ENCODE measurements around the gene IFI35. TPM values are rescaled to one million over a fixed set of nuclear protein-coding genes. Genes with fewer than 3 reads are reported as not detected.

The IFI35 gene
- total and polyA plus RNA-seq, 9 of the 15 experiments (the other 6 are each of a cell fraction or from before 2014, with no cell fraction given), result 4.4 to 13.1 (median 10.2) TPM

- peak; percentile 22; the same call in 1 of the 2 replicates for TF ChIP-seq HMBOX1 (IDR thresholded peaks at IDR 0.05)
- peak; percentile 63; the same call in 1 of the 2 replicates for TF ChIP-seq SUPT5H (IDR thresholded peaks at IDR 0.05)
- no peak for TF ChIP-seq RUNX1 (IDR thresholded peaks at IDR 0.05; ENCODE audit: low read depth)
- TF ChIP-seq NCOA2 (IDR thresholded peaks at IDR 0.05; ENCODE audit: partially characterized antibody in 2 of 2), result no peak
- TF ChIP-seq ZNF512 (tag; IDR thresholded peaks at IDR 0.05), result no peak
- TF ChIP-seq POLR2B (IDR thresholded peaks at IDR 0.05; ENCODE audit: low read depth, partially characterized antibody), result peak; percentile 53
- TF ChIP-seq KAT7 (CRISPR knock-in tag; IDR thresholded peaks at IDR 0.05; ENCODE audit: borderline replicate concordance), result no peak
- no peak for TF ChIP-seq RB1 (IDR thresholded peaks at IDR 0.05; ENCODE audit: low read depth)
- peak; percentile 93 for TF ChIP-seq POLR2AphosphoS2 (IDR thresholded peaks at IDR 0.05; ENCODE audit: low read length)
- TF ChIP-seq CTCF (IDR thresholded peaks at IDR 0.05 in 2 of 3, conservative IDR thresholded peaks at IDR 0.05 in 1 of 3; ENCODE audit: insufficient read depth in 2 of 3, low read depth in 1 of 3, low read length in 3 of 3), result peak in 2 of 3 experiments; percentile 21 to 30; a peak in 3 of 6 replicates
- peak; percentile 75 for TF ChIP-seq POLR2A (conservative IDR thresholded peaks at IDR 0.05)
- TF ChIP-seq MBD2 (IDR thresholded peaks at IDR 0.05; ENCODE audit: borderline replicate concordance, low read depth), result 0 out of 2 replicates have a peak, but pooled peaks have one; percentile 44
- TF ChIP-seq CREB3 (tag; conservative IDR thresholded peaks at IDR 0.05; ENCODE audit: low read depth), result no peak
- no peak for TF ChIP-seq RNF219 (CRISPR knock-in tag; IDR thresholded peaks at IDR 0.05)
These were observed 2.9 kb upstream of the IFI35 start (continued) for GRCh38 chr17:43003542-43004172.
